HG03097 (cell line): ENCODE measurements around the gene ZDHHC14.

ENCODE experiments used
- ATAC-seq: cut with Tn5 transposase; IDR thresholded peaks from one replicate; pipeline ENCODE4 v1.9.1; 2021; ENCODE audit not compliant: unreplicated experiment, low FRiP score

Gene ZDHHC14

DNA sequence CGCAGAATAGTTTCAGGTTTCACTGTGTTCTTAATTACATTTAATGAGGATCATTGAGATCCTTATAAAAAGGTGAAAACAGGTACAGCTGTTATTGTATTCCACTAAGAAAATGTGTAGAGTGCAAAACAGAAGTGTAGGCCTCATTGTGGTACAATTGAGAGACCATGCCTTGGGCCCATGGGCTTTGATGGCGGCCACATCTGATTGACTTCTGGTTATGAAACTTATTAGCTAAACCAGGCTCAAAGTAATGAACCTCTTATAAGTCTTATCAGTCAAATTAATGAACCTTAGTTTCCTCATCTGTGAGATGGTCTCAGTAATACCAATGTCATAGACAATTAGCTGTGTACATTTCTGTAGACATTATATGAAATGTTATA, 148.7 kb downstream of the ZDHHC14 start:
- no peak for ATAC-seq

DNA sequence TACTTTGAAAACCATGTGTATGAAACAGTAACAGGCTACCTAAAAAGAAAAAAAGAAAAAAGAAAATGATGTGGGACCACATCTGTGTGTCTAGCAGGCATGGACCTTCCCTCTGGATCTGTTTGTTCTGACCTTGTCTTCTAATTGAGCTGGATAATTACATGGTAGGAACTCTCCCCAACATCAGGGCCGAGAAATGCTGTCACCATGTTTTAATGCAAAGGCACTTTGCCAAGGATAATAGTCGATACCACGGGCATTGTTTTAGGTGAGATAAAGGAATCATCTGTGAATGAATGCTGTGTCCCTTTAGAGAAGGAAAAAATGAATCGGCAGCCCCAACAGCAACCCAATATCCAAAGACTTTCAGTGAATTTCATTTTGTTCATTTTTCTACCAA, 149.1 kb downstream of the ZDHHC14 start:
- ATAC-seq: no peak

DNA sequence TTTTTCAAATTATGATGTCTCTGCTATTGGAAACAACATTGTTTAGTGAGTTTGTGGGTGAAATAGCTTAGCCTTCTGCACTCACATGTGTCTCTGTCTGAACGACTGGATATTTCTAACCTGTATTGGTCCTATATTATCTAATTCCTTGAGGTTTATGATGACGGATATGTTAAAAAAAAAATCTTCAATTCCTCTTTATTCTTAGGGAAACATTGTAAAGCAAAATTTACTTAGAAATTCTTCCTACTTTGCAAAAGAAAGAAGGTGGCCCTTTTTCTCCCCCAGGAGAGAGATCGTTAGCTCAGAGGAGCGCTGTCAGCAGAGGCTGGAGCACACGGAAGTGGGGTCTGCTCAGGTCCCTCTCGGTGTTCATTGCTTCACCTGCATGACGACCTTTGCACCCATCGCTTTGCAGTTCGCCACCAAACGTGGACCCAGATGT, 149.8 kb downstream of the ZDHHC14 start:
- ATAC-seq: no peak

DNA sequence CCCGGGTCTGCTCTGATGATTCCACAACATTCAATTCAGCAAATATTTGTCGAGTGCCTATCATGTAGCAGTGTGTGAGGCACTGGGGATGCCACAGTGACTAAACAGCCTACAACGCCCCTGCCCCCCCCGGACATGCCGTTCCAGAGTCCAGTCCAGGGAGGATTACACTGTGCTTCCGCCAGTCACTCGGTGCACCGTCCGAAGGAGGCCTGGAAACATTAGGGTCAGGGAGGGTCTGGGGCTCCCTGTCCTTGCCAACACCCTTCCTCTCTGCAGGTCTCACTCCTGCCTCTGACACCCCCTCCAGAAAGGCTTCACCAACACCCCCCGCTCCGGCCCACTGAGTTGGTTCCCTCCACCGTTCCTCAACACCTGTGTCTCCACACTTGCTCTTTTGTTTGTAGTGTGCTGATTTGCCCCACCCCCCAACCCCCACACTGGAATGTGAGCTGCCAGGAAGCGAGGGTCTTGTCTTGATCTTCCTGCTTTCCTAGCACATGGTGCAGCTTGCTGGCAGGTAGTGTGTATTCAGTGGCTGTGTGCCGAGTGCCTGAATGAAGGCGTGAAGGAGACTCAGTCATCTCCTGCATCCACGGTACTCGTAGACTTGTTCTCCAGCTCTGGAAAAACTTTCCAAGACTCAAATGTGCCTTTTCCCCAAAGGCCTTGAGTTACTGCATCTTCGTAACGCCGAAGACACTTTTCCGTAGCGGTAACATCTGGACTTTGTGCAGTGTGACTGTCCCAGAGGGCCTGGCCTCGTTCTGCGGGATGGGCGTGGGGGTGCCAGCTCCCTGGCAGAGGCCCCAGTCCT, 150.4 kb downstream of the ZDHHC14 start:
- no peak for ATAC-seq

DNA sequence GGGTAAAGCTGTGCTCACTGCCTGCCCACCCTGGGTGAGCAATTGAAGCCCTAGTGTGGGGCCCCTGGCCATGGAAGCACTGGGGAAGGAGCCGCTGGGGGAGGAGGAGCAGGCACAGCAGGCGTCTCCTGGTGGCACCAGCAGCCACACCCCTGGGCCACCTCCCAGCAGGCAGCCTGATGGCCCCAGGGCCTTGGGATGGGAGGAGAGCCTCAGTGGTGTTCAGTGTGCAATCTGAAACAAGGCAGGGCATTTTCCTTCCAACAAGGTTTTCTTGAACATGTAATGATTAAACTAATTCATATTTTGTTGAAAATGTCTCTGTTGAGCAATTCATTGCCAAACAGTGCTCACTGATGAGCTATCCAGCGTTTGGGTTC, 151.0 kb downstream of the ZDHHC14 start:
- ATAC-seq: no peak

DNA sequence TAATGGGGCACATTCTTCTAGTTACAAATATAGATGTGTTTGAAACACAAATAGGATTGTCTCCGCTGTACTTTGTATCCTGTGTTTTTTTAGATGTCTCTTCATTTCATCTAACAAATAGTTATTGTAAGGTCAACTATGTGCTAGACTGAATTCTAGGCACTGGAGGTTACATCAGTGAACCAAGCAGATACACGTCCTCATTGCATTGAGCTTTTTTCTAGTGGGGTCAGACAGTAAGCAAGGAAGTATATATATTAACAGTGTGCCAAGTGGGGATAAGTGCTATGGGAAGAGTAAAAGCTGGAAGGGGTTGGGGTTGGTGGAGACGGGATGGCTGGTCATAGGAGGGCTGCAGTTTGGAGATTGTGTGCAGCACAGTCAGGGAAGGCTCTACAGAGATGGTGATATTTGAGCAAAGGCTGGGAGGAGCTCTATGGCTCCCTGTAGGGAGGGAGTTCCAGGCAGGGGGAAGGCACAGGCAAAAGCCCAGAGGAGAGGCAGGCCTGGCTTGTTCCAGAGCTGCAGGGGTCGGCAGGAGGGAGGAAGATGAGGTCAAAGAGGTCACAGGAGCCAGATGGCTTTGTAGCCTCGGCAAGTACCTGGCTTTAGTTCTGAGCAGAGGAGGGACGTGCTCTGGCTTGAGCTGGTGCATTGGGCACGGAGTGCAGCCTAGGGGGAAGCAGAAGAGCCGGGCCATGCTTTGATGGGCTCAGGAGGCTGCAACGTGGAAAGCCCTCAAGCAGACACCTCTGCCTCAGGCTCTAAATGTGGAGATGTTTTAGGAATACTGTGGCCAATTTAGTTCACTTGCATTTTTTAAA, 152.3 kb downstream of the ZDHHC14 start:
- ATAC-seq: no peak

DNA sequence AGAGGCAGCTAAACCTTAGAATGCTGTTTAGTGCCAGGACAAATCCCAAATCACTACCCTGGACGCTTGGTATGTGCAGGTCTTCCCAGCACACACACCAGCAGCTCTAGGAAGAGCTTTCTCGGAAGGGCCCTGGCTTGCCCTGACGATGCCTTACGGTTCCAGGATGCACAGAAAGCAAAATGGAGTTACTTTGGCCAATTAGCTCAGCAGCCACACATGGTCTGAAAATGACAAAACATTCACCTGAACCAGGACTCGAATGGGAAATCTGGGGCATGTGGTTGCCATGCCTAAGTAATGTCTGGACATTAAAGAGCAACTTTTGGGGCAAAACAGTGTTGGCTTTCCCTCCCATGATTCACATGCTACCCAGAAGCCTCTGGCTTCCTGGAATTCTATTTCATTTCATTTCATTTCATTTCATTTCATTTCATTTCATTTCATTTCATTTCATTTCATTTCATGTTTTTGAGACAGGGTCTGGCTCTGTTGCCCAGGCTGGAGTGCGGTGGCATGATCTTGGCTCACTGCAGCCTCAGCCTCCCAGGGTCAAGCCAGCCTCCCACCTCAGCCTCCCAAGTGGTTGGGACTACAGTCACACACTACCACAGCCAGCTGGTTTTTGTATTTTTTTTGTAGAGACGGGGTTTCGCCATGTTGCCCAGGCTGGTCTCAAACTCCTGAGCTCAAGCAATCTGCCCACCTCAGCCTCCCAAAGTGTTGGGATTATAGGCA, 153.3 kb downstream of the ZDHHC14 start:
- ATAC-seq: no peak

DNA sequence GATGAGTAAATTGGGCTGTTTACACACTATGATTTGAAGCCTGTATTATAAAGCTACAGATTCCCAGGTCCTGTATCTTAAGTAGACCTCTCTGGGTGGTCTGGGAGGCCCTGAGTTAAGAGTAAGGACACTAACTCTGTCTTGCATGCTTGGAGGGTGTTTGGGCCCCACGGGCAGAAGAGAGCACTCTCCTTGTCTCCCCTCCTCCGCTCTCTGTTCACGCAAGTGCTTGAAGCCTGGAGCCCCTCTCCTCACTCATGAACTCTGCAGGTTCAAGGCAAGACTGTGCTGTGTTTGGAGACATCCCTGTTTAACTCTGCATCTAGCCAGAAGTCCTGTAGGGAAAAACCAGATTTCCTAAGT, 154.0 kb downstream of the ZDHHC14 start:
- ATAC-seq: no peak

DNA sequence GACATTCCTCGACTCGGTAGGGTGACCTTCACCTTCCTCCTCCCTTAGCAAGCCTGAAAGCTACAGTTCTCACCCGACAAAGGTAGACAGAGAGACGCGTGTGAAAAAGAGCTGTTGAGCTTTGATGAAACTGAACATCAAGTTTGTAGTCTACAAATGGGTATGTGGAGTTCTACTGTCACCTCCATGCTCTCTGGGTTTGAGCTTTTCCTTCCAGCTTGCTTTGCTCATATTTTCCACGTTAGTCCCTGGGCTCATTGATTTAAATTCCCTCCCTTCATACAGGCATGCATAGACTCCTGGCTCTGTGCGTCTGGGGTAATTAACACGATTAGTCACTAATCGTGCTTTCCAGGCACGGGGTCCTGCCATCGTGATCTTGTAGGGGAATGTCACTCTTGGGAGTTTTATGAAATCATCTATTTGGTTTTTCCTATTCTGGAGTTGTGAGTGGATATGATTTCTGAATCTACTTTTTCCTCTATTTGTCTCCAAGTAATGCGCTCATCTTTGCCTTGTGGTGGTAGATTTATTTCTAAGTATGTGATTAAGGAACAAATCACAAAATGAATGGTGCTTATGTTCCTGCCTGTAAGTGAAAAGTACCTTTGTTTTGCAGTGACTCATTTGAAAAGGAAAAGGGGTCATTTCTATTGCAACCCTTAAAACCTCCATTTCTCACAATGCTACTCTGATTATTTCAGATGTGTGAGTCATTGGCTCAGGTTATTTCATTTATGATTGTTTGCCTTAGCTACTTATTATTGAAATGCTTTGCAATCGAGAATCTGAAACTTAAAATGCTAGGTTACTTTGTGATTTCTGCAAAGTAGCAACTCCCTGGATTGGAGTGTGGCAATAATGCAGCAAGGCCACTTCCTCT, 154.6 kb downstream of the ZDHHC14 start:
- ATAC-seq: peak; percentile 58

DNA sequence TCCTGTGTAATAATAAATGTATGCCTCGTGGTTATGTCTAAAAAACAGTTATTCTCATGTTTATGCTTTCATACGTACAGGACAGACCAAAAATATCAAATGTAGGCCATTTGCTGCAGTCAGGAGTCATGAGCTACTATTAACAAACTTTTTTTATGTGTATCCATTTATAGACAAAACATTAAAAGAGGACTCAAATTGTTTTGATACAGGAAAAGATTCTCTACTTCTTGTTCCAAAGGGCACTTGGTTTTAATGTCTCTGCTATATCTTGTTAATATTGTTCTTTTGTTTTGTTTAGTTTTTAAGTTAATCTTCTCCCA, 155.2 kb downstream of the ZDHHC14 start:
- no peak for ATAC-seq

DNA sequence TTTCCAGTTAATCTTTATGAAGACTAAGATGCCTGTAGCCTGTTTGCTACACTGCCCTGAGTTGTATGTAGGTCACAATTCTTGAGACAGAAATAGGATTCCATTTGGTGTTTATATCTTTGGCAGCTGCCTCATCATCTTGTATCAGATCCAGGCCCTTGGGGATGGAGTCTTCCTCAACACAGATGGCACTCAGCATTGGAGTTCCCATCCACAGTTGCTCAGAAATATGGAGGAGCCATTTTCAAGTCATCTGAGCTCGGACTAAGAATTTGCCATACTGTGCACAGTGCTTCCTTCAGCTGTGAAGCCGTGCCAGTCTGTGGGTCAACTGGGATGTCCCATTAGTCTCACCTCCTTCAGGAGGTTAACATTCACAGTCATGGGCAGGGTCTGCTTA, 156.6 kb downstream of the ZDHHC14 start:
- ATAC-seq: no peak

DNA sequence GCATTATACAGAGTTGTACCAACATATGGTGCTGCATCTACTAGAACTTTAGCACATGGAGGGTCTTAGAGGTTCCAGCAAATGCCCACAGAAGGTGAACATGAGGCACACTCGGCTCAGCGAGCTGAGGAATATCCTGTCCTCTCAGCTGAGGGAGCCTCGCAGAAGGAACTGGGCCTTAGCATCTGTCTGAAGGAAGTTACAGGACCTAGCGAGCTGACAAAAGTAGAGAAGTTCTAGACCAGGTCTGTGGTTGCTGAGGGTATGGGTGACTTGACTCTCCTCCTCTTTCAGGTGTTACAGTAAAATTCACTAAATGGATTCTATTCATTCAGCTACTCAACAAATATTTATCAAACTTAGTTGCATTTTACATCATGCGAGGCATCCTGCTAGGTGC, 157.2 kb downstream of the ZDHHC14 start:
- ATAC-seq: peak; percentile 37

DNA sequence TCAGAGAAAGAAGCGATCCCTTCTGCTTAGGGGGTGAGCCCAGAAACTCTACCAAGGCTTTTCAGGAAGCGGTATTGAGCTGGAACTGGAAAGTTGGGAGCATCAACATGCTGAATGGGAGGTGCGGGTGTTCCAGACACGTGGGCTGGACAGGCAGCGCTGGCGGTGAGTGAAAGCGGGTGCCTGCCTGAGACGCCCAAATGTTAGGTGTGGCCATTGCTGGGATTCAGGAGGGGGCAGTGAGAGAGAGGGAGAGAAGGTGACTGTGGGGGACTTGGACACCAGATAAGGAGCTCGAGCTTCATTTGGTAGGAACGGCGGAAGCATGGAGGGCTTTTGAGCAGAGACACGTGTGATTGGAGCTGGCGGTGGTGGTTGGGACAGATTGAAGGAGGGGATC, 157.7 kb downstream of the ZDHHC14 start:
- no peak for ATAC-seq

DNA sequence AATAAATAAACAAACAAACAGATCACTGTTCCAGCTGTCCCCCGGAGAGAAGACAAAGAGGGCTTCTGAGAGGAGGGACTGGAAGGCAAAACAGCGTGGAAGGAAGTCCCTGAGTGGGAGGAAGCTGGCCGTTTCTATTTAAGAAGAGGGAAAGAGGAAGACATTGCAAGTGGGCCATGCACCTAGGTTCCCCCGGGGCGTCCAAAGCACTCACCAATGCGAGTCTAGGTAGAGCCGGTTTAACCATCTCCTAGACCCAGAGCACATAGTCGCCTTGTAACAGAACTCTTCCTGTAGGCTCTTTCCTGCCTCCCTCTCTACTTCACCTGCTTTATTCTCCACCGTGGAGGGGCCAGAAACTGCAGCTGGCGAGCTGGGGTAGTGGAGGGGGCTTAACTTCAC, 158.4 kb downstream of the ZDHHC14 start:
- ATAC-seq: no peak

DNA sequence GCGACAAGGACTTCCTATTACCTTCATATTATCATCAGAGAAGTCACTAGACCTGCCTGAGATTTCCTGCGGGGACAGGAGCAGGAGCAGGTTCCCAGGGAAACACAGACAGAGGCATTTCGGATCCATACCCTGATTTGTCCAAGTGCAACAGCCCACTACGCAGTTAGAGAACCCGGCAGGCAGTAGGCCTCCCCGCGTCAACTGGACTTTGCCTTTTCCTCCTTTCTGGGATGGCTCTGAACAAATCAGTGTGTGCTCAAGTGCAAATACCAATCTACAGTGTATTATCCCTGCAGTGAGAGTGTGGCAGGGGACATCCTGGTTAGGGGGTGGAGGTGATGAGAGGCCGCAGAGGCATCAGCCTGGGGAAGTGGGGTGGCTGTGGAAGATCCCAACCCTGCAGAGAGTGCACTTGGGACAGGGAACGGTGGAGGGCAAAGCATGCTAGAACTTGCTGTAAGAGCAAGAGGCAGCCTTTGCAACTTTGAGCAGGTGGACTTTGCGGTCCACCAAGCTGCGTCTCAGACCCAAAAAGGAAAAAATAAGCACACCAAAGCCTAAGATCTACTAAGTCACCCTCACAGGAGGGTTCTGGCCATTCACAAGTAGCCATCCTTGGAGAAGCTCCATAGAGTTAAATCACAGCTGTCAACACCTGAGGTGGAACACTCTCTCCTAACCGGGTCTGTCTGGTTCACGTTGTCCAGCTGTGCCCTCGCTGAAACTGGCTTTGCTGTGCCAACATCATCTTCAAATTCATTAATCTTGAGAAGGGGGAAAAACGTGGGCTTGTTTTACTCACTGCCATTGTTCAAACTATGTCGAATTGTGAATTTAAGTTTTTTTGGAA, 159.1 kb downstream of the ZDHHC14 start:
- no peak for ATAC-seq

DNA sequence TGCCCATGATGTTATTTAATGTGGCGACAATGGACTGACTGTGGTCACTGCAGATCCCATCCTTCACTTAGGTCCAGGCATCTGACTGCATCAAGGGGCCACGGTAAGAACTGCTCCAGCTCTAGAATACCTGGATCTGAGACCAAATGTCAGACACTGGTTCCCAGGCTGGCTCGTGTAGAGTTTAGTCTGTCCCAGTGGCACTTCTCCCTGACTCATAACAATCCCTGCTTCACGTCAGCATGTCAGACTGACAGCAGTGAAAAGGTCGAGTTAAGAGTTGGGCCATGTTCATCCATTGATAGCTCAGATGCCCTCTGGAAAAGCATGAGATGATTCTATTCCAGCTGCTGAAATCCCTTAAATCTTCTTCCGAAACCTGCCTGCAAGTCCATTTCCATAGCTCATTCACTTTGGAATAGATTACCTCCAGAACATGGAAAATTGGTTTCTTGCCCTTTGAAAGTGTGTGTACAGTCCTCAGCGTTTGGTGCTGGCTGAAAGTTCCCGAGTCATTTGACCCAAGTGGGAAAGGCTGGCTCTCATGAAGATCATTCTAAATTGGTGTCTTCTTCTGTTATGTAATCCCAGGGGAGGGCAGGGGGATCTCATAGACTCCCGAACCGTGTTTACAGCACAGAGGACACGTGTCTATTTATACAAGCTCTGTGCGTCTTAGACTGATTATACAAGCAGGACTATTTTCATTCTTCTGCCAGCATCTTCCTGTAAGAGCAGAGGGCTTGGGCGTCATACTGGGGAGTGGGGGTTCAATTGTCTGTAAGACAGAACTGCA, 160.8 kb downstream of the ZDHHC14 start:
- ATAC-seq: no peak

DNA sequence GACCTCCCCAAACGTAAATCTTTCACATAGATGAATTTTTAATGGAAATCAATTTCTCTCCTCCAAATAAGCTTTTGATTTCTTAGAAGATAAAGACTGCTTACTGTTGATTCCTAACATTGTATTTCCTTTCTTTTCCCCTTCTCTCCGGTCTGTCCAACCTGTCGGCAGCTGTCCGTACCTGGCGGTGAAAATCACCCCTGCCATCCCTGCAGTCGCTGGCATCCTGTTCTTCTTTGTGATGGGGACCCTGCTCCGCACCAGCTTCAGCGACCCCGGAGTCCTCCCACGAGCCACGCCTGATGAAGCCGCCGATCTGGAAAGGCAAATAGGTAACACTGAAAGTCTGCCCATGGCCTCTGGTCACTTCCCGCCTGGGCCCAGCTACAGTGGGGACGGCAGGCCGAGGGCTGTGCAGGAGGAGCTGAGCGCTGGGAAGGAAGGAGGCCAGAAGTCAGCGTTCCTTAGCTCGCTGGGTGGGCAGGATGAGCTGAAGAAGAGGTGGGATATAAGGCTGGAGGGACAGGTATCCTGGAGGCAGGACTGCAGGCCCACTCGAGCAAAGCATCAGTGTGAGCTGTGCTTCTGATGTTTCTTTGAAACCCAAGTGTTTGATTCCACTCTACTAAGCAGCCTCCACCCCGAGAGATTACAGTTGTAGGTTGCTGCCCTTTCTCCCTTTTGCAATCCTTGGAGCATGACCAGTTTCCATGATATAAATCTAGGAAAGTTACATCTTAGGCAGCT, 161.6 kb downstream of the ZDHHC14 start:
- ATAC-seq: no peak

DNA sequence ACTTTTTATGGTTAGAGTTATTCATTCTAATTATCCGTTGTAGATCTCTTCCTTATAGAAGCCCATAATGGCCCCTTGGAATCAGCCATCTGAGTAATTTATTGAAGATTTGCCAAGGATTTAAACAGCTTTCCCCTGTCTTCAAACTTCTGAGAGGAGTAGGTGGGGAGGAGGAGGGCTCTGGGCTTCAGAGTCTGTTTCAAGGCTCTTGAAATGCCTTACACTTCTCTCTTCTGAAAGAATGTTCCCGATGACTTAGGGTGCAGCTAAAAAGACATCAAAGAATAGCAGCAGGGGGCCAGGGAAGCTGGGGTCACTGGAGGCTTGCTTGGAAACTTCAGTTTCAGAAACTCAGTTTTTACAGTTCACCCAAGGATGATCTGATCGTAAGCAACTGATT, 165.3 kb downstream of the ZDHHC14 start:
- ATAC-seq: no peak
